ENCODE data around the gene DEF6.

The DEF6 gene

GRCh38 chr6:35358086-35358485 is 60.5 kb downstream of the DEF6 start:
- DNase-seq (ENCODE audit: extremely low spot score): no peak
- TF ChIP-seq CTCF (IDR thresholded peaks at IDR 0.05; ENCODE audit: control extremely low read depth, extremely low read depth, low read depth, missing control alignments): no peak
- ChIA-PET POLR2A (no interaction called here), CTCF (interaction anchor here (1.0 kb wide), 1 partner anchor 15 kb away, joined by 3 read pairs; no protein-coding TSS in a partner anchor)

DNA sequence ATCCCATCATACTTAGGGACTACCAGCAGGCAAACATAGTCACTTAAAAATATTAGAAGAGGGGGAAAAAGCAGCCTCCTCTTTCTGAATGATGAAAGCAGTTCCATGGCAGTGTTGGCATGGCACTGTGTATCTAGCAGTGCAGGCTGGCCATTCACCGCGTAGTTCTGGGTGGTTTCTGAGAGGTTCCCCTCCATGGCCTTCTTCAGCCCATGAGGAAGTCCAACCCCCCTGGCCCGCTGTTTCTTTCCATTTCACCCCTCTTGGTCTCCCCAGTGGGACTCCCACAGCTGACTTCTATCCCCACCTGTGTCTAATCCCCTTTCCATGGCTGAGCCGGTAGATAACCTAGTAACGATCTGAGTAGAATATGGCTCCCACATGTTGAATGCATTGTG is 61.7 kb downstream of the DEF6 start:
- no peak for DNase-seq (ENCODE audit: extremely low spot score)
- no peak for TF ChIP-seq CTCF (IDR thresholded peaks at IDR 0.05; ENCODE audit: control extremely low read depth, extremely low read depth, low read depth, missing control alignments)
- ChIA-PET POLR2A (no interaction called here), CTCF (interaction anchor here (1.8 kb wide), 1 partner anchor 17 kb away, joined by 7 read pairs; the partner anchor contains the start of gene PPARD)

DNA sequence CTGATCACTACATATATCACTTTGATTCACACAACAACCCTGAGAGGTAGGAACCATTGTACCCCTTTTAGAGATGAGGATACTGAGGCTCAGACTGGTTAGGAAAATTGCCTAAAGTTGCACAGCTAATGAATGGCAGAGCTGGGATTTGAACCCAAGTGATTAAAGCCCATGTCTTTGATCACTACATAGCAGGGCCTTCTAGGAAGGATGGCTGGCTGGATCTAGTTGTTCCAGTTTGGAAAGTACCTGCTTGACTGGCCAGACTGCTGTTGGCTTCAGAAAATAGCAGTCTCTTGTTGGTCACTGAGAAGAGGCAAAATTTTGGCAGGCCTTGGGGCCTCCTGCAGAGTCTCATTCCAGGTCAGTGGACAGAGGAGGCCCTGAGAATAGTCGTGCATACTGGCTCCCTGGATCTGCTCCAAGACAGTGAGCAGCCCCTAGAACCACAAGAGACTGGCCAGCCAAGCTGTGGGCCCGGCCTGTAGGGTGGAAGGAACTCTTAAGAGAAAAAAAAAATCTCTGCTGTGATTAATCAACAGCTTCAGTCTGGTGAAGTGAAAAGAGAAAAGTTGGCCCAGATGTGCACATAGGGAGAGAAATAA is 62.2 kb downstream of the DEF6 start:
- CTCF ChIA-PET: interaction anchor here (1.3 to 2.1 kb wide), 4 partner anchors 14 to 192 kb away, joined by 3 to 7 read pairs (median 4); partner anchors contain the start of gene PPARD
- POLR2A ChIA-PET: no interaction called here
- TF ChIP-seq CTCF (IDR thresholded peaks at IDR 0.05; ENCODE audit: control extremely low read depth, extremely low read depth, low read depth, missing control alignments): no peak
- DNase-seq (ENCODE audit: extremely low spot score): no peak

DNA sequence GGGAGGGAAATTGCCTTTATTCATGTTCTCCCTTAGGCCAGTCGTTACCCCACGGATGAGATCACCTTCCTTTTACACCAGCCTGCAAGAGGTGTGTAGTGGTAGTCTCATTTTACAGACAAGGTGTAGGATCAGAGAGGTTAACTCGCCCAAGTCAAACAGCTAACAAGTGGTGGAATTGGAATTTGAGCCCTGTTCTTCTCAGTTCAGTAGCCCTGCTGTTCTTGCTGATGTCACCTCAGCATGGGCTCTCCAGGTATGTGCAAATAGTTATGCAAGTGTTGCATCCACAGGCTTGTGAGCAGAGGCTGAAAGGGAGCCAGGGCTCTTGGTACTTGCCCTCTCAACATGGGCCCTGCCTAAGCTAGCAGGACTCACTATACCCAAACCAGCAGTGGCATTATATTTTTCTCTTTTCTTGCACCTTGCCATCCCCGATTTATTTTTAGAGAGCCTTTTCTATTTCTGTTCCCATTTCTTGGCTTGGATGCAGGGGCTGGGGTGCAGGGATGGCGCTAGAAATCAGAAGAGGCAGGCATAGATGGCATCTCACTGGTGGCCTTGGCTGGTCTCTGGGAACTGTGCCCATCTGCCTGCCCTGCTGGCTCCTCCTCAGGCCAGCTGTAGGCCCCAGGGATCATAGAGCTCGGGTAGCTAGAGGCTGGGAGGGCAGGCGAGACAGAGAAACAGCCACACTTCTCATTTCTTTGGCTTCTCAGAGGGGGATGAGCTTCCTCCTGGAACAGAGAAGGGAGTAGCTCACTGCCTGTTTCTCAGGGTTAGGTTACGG is 62.9 kb downstream of the DEF6 start:
- ChIA-PET CTCF (interaction anchor here (1.0 to 2.1 kb wide), 5 partner anchors 15 to 192 kb away, joined by 3 to 7 read pairs (median 3); partner anchors contain the start of gene PPARD), POLR2A (no interaction called here)
- no peak for DNase-seq (ENCODE audit: extremely low spot score)
- no peak for TF ChIP-seq CTCF (IDR thresholded peaks at IDR 0.05; ENCODE audit: control extremely low read depth, extremely low read depth, low read depth, missing control alignments)

DNA sequence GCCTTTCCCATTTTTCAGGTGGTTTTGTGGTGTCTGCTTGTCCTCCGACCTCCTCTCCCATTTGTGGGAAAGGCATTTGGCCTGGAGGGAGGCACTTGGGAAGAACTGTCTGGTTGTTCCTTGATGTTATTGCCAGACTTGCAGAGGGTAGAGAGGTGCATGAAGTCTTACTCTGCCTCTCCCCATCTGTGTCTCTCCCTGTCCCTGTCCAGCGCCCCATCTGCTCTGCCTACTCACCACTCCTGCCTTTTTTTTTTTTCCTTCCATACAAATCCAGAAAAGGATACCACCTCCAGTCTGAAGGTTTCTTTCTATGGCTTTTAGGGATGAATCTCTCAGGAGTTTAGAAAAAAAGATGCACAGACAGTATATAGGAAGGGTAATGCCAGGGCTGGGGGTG is 64.6 kb downstream of the DEF6 start:
- ChIA-PET POLR2A (no interaction called here), CTCF (interaction anchor here (1.1 to 2.3 kb wide), 2 partner anchors 13 to 55 kb away, joined by 3 to 9 read pairs; no protein-coding TSS in a partner anchor)
- no peak for TF ChIP-seq CTCF (IDR thresholded peaks at IDR 0.05; ENCODE audit: control extremely low read depth, extremely low read depth, low read depth, missing control alignments)
- no peak for DNase-seq (ENCODE audit: extremely low spot score)

DNA sequence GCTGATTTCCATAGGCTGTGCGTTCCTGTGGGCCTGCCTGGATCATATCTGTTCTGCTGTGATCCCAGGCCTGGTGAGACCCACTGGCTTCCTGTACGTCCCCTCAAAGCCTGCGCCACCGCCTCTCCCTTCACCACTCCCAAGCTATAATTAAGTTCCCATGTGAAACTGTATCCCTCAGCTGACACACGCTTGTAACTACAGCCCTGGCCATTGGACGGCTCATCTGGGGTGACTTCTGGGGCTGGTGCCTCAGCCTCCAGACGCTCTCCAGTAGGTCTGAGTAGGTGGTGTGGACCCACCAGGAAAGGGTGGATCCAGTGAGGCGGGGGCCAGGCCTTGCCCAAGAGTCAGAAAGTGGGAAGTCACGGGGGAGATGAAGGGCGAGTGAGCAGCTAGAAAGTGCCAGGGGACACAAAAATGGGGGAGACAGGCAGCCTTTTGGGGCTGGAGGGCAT is 65.7 kb downstream of the DEF6 start:
- ChIA-PET CTCF (interaction anchor here (0.9 to 2.3 kb wide), 3 partner anchors 14 to 43 kb away, joined by 3 to 9 read pairs (median 3); no protein-coding TSS in a partner anchor), POLR2A (no interaction called here)
- no peak for TF ChIP-seq CTCF (IDR thresholded peaks at IDR 0.05; ENCODE audit: control extremely low read depth, extremely low read depth, low read depth, missing control alignments)
- no peak for DNase-seq (ENCODE audit: extremely low spot score)

All from GM10248 (cell line).